ENCODE measurements around the gene PRTN3. TPM values are rescaled to one million over a fixed set of nuclear protein-coding genes. Genes with fewer than 3 reads are reported as not detected.
"Not testable (repeated sequence)": the region's sequence is repeated elsewhere in the genome, so short reads cannot be mapped to it uniquely, and the experiment has no call there.

The PRTN3 gene
- total and polyA plus RNA-seq, 4 donors: 0.17 to 225 (median 1.7) TPM

DNA sequence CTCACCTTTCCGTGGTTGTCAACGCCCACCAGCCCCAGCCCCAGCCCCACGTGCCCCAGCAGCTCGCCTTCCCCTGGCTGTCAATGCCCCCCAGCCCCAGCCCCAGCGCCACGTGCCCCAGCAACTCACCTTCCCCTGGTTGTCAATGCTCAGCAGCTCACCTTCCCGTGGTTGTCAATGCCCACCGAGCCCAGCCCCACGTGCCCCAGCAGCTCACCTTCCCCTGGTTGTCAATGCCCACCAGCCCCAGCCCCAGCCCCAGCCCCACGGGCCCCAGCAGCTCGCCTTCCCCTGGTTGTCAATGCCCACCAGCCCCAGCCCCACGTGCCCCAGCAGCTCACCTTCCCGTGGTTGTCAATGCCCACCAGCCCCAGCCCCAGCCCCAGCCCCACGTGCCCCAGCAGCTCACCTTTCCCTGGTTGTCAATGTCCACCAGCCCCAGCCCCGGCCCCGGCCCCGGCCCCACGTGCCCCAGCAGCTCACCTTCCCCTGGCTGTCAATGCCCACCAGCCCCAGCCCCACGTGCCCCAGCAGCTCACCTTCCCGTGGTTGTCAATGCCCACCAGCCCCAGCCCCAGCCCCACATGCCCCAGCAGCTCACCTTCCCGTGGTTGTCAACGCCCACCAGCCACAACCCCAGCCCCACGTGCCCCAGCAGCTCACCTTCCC lies 37.3 kb downstream of the PRTN3 start:
- not testable (repeated sequence) for DNase-seq (ENCODE audit: low spot score); H3K27me3 ChIP-seq (ENCODE audit: control insufficient read depth in 4 of 4, insufficient read depth in 4 of 4, low read length in 3 of 4); H3K4me1 ChIP-seq (ENCODE audit: control insufficient read depth in 4 of 4, insufficient read depth in 4 of 4, low read length in 3 of 4); H3K27ac ChIP-seq (ENCODE audit: low read depth in 1 of 2, low read length in 2 of 2); H3K9ac ChIP-seq (ENCODE audit: low read depth in 1 of 2, low read length in 2 of 2); H3K4me3 ChIP-seq (ENCODE audit: low read depth in 1 of 3, low read length in 3 of 3); H3K9me3 ChIP-seq (ENCODE audit: control insufficient read depth in 4 of 4, low read length in 3 of 4)
- 88% methylated on average over 23 of the region's 23 CpGs for WGBS
- H3K36me3 ChIP-seq (ENCODE audit: control insufficient read depth in 4 of 4, insufficient read depth in 3 of 4, low read depth in 1 of 4, low read length in 3 of 4): peaks cover 5 to 49% (median 12%) of the 10 kb centered on the region in 4 donors

DNA sequence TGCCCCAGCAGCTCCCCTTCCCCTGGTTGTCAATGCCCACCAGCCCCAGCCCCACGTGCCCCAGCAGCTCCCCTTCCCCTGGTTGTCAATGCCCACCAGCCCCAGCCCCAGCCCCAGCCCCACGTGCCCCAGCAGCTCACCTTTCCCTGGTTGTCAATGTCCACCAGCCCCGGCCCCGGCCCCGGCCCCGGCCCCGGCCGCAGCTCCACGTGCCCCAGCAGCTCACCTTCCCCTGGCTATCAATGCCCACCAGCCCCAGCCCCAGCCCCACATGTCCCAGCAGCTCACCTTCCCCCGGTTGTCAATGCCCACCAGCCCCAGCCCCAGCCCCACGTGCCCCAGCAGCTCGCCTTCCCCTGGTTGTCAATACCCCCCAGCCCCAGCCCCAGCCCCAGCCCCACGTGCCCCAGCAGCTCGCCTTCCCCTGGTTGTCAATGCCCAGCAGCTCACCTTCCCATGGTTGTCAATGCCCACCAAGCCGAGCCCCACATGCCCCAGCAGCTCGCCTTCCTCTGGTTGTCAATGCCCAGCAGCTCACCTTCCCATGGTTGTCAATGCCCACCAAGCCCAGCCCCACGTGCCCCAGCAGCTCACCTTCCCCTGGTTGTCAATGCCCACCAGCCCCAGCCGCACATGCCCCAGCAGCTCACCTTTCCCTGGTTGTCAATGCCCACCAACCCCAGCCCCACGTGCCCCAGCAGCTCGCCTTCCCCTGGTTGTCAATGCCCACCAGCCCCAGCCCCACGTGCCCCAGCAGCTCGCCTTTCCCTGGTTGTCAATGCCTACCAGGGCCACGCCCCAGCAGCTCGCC lies 38.2 kb downstream of the PRTN3 start:
- H3K27ac ChIP-seq (ENCODE audit: low read depth in 1 of 2, low read length in 2 of 2); H3K4me3 ChIP-seq (ENCODE audit: low read depth in 1 of 3, low read length in 3 of 3); H3K9ac ChIP-seq (ENCODE audit: low read depth in 1 of 2, low read length in 2 of 2); H3K9me3 ChIP-seq (ENCODE audit: control insufficient read depth in 4 of 4, low read length in 3 of 4); H3K4me1 ChIP-seq (ENCODE audit: control insufficient read depth in 4 of 4, insufficient read depth in 4 of 4, low read length in 3 of 4); H3K27me3 ChIP-seq (ENCODE audit: control insufficient read depth in 4 of 4, insufficient read depth in 4 of 4, low read length in 3 of 4); DNase-seq (ENCODE audit: low spot score): not testable (repeated sequence)
- WGBS: 86% methylated on average over 24 of the region's 24 CpGs
- peaks cover 3 to 50% (median 11%) of the 10 kb centered on the region in 4 donors for H3K36me3 ChIP-seq (ENCODE audit: control insufficient read depth in 4 of 4, insufficient read depth in 3 of 4, low read depth in 1 of 4, low read length in 3 of 4)

DNA sequence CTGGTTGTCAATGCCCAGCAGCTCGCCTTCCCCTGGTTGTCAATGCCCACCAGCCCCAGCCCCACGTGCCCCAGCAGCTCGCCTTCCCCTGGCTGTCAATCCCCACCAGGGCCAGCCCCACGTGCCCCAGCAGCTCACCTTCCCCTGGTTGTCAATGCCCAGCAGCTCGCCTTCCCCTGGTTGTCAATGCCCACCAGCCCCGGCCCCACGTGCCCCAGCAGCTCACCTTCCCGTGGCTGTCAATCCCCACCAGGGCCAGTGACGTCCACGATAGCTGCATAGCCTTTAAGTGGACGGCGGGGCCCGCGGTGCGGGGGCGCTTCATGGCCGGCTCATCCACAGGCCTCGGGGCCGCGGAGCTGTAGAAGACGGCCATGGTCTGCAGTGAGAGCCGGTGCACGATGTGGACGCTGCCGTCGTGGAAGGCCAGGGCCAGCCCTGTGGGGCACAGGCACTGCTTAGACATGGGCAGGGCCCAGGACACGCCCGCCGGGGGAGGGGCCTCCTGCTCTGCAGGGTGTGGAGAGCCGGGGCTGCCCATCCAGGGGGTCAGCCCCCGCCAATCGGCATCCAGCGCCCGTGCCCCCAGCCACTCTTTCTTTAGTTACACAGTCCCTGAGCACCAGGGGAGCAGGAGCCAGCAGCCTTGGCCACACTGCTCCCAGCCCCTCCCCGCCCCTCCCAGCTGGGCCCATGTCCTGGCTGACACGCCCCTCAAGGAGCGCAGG lies 39.1 kb downstream of the PRTN3 start:
- DNase-seq (ENCODE audit: low spot score): no peak
- Histone ChIP-seq H3K36me3 (ENCODE audit: control insufficient read depth in 4 of 4, insufficient read depth in 3 of 4, low read depth in 1 of 4, low read length in 3 of 4) (peaks cover 3 to 52% (median 12%) of the 10 kb centered on the region in 4 donors), H3K9me3 (ENCODE audit: control insufficient read depth in 4 of 4, low read length in 3 of 4) (no peaks in the 10 kb centered on the region), H3K27ac (ENCODE audit: low read depth in 1 of 2, low read length in 2 of 2) (no peak overlapping the region), H3K27me3 (ENCODE audit: control insufficient read depth in 4 of 4, insufficient read depth in 4 of 4, low read length in 3 of 4) (no peaks in the 10 kb centered on the region), H3K4me3 (ENCODE audit: low read depth in 1 of 3, low read length in 3 of 3) (no peak overlapping the region), H3K9ac (ENCODE audit: low read depth in 1 of 2, low read length in 2 of 2) (no peak overlapping the region), H3K4me1 (ENCODE audit: control insufficient read depth in 4 of 4, insufficient read depth in 4 of 4, low read length in 3 of 4) (no peaks in the 10 kb centered on the region)
- no peak for TF ChIP-seq HNF4A (conservative IDR thresholded peaks at IDR 0.05)
- TF ChIP-seq, protein P1, sequence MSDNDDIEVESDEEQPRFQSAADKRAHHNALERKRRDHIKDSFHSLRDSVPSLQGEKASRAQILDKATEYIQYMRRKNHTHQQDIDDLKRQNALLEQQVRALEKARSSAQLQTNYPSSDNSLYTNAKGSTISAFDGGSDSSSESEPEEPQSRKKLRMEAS (IDR thresholded peaks at IDR 0.05): no peak
- no peak for TF ChIP-seq NR2F2 (IDR thresholded peaks at IDR 0.05)
- TF ChIP-seq, protein P2, sequence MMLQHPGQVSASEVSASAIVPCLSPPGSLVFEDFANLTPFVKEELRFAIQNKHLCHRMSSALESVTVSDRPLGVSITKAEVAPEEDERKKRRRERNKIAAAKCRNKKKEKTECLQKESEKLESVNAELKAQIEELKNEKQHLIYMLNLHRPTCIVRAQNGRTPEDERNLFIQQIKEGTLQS (IDR thresholded peaks at IDR 0.05): no peak
- no peak for TF ChIP-seq GABPA (IDR thresholded peaks at IDR 0.05 in 1 of 2, conservative IDR thresholded peaks at IDR 0.05 in 1 of 2)
- no peak for TF ChIP-seq FOXA1 (IDR thresholded peaks at IDR 0.05)
- TF ChIP-seq, protein P3, sequence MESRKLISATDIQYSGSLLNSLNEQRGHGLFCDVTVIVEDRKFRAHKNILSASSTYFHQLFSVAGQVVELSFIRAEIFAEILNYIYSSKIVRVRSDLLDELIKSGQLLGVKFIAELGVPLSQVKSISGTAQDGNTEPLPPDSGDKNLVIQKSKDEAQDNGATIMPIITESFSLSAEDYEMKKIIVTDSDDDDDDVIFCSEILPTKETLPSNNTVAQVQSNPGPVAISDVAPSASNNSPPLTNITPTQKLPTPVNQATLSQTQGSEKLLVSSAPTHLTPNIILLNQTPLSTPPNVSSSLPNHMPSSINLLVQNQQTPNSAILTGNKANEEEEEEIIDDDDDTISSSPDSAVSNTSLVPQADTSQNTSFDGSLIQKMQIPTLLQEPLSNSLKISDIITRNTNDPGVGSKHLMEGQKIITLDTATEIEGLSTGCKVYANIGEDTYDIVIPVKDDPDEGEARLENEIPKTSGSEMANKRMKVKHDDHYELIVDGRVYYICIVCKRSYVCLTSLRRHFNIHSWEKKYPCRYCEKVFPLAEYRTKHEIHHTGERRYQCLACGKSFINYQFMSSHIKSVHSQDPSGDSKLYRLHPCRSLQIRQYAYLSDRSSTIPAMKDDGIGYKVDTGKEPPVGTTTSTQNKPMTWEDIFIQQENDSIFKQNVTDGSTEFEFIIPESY (IDR thresholded peaks at IDR 0.05): no peak
- TF ChIP-seq RXRA (IDR thresholded peaks at IDR 0.05): no peak
- TF ChIP-seq FOXA2 (IDR thresholded peaks at IDR 0.05): no peak
- no peak for TF ChIP-seq HNF4G (IDR thresholded peaks at IDR 0.05)
- 92% methylated on average over 37 of the region's 37 CpGs for WGBS

All from liver (tissue), 9 donors.